Activated CD8-positive, alpha-beta memory T cell treated with anti-CD3 and anti-CD28 coated beads for 1 hour (primary cell): Measurements from ENCODE around the gene C1QTNF6.

Experiments used
- DNase-seq, 2 donors: peaks; one replicate each; pipeline ENCODE4 v3.0.0-alpha.2; 2020; ENCODE audit warnings: low read depth in 1 of 2; ENCODE audit errors: extremely low read depth in 1 of 2

Gene C1QTNF6

GRCh38 chr22:37193629-37194191 is 5.7 kb upstream of the C1QTNF6 start:
- DNase-seq, result no peak

GRCh38 chr22:37192741-37193140 is 4.7 kb upstream of the C1QTNF6 start:
- no peak for DNase-seq

GRCh38 chr22:37192204-37192603 is 4.2 kb upstream of the C1QTNF6 start:
- DNase-seq, result no peak

- DNase-seq, result no peak
Measured at GRCh38 chr22:37190262-37190780, 2.3 kb upstream of the C1QTNF6 start.

- no peak for DNase-seq
Measured at GRCh38 chr22:37188901-37189466, 937 bp upstream of the C1QTNF6 start.

GRCh38 chr22:37187552-37187890 is 526 bp downstream of the C1QTNF6 start:
- no peak for DNase-seq

- no peak for DNase-seq
Measured at GRCh38 chr22:37186997-37187522, 987 bp downstream of the C1QTNF6 start.

GRCh38 chr22:37186228-37186996 is 1.6 kb downstream of the C1QTNF6 start:
- DNase-seq, result no peak

GRCh38 chr22:37185646-37186227 is 2.3 kb downstream of the C1QTNF6 start:
- DNase-seq, result no peak

- no peak for DNase-seq
Measured at GRCh38 chr22:37184816-37185541, 3.1 kb downstream of the C1QTNF6 start.

- no peak for DNase-seq
Measured at GRCh38 chr22:37184380-37184755, 3.7 kb downstream of the C1QTNF6 start.

GRCh38 chr22:37183432-37184379 is 4.3 kb downstream of the C1QTNF6 start:
- no peak for DNase-seq

- DNase-seq, result no peak
Measured at GRCh38 chr22:37182949-37183245, 5.2 kb downstream of the C1QTNF6 start.

GRCh38 chr22:37182101-37182948 is 5.7 kb downstream of the C1QTNF6 start:
- DNase-seq, result no peak

- no peak for DNase-seq
Measured at GRCh38 chr22:37181681-37182080, 6.4 kb downstream of the C1QTNF6 start.

GRCh38 chr22:37180531-37181231 is 7.4 kb downstream of the C1QTNF6 start:
- DNase-seq, result no peak

GRCh38 chr22:37179622-37180420 is 8.2 kb downstream of the C1QTNF6 start:
- no peak for DNase-seq

- no peak for DNase-seq
Measured at GRCh38 chr22:37179126-37179470, 8.9 kb downstream of the C1QTNF6 start.
